Osteoblast (primary cell): Measurements from ENCODE around the gene VSIG10. TPM values are rescaled to one million over a fixed set of nuclear protein-coding genes. Genes with fewer than 3 reads are reported as not detected.

Experiments used
- DNase-seq: peaks from one replicate; pipeline ENCODE4 v3.0.0; 2011; ENCODE audit warnings: low spot score, mixed read lengths; ENCODE audit not compliant: insufficient read length; ENCODE audit errors: missing footprints
- H2AFZ ChIP-seq: 2 replicates; pipeline ENCODE4 v1.6.0; 2011; ENCODE audit warnings: mild to moderate bottlenecking, low read length
- H3K27ac ChIP-seq: 2 replicates; pipeline ENCODE4 v1.5.1; 2011; ENCODE audit warnings: mild to moderate bottlenecking, low read depth, low read length, moderate library complexity
- H3K27me3 ChIP-seq: 2 replicates; pipeline ENCODE4 v1.6.0; 2012; ENCODE audit warnings: mild to moderate bottlenecking, control low read depth, inconsistent platforms, low read length, moderate library complexity; ENCODE audit not compliant: insufficient read depth
- H3K36me3 ChIP-seq: 2 replicates; pipeline ENCODE4 v1.5.1; 2011; ENCODE audit warnings: mild to moderate bottlenecking, low read length, control low read depth, moderate library complexity; ENCODE audit not compliant: insufficient read depth
- H3K4me1 ChIP-seq: 2 replicates; pipeline ENCODE4 v1.5.1; 2011; ENCODE audit warnings: mild to moderate bottlenecking, low read length, control low read depth, moderate library complexity; ENCODE audit not compliant: insufficient read depth
- H3K4me2 ChIP-seq: 2 replicates; pipeline ENCODE4 v1.6.0; 2011; ENCODE audit warnings: mild to moderate bottlenecking, low read length; ENCODE audit not compliant: insufficient read depth
- H3K4me3 ChIP-seq: fragments of 200-600 bp; sonication (generic); 3 replicates; pipeline ENCODE4 v1.5.1; 2012; ENCODE audit warnings: mild to moderate bottlenecking, low read length, inconsistent platforms; ENCODE audit not compliant: insufficient read depth
- H3K79me2 ChIP-seq: 2 replicates; pipeline ENCODE4 v1.6.0; 2012; ENCODE audit warnings: mild to moderate bottlenecking, low read length, control low read depth, inconsistent platforms; ENCODE audit not compliant: insufficient read depth
- H3K9me3 ChIP-seq: 2 replicates; pipeline ENCODE4 v1.5.1; 2011; ENCODE audit warnings: low read depth, low read length, control low read depth
- H4K20me1 ChIP-seq: 2 replicates; pipeline ENCODE4 v1.6.0; 2012; ENCODE audit warnings: mild to moderate bottlenecking, low read length, control low read depth; ENCODE audit not compliant: insufficient read depth
- small RNA-seq: library from RNA; depleted of rRNA; stranded (forward); fragments of <200 nt; gene quantifications from one replicate; pipeline ENCODE3, GENCODE V24; 2012
- total RNA-seq: library from RNA; depleted of rRNA; stranded (reverse); fragments of >200 nt; gene quantifications from 2 replicates; pipeline ENCODE4 v1.2.3, GENCODE V29; 2012
- TF ChIP-seq, protein P1 (sequence below): IDR thresholded peaks from 2 replicates; pipeline ENCODE4 v1.5.1; 2011; ENCODE audit warnings: mild to moderate bottlenecking, low read depth, low read length, moderate library complexity; ENCODE audit errors: extremely low read depth

Gene VSIG10
- total RNA-seq, 1 donor, result 30.4 TPM

DNA sequence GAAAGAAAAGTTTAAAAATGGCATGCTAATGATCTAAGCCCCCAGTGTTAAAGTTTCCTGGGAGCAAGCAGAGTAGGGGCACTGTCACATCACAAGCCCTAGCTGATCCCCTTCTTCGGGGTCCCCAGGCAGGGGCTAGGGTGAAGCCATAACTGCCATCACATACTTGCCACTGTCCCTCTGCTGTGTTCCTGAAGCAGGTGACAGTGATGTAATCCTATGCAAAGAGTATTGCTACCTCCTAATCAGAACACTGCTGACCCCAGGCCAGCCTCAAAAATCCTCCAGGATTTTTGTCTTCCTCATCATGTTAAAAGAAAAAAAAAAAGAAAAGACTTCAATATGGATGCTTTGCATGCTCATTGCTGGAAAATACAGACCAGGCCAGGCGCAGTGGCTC is 88.5 kb downstream of the VSIG10 start:
- Histone ChIP-seq H3K4me1 (peaks cover 12% of the 10 kb centered on the region), H3K4me3 (no peak overlapping the region), H2AFZ (no peak overlapping the region), H3K79me2 (peaks cover 18% of the 10 kb centered on the region), H3K27me3 (no peaks in the 10 kb centered on the region), H4K20me1 (no peaks in the 10 kb centered on the region), H3K27ac (no peak overlapping the region), H3K9me3 (no peaks in the 10 kb centered on the region), H3K4me2 (no peak overlapping the region), H3K36me3 (peaks cover 17% of the 10 kb centered on the region)
- no peak for DNase-seq
- TF ChIP-seq, protein P1, sequence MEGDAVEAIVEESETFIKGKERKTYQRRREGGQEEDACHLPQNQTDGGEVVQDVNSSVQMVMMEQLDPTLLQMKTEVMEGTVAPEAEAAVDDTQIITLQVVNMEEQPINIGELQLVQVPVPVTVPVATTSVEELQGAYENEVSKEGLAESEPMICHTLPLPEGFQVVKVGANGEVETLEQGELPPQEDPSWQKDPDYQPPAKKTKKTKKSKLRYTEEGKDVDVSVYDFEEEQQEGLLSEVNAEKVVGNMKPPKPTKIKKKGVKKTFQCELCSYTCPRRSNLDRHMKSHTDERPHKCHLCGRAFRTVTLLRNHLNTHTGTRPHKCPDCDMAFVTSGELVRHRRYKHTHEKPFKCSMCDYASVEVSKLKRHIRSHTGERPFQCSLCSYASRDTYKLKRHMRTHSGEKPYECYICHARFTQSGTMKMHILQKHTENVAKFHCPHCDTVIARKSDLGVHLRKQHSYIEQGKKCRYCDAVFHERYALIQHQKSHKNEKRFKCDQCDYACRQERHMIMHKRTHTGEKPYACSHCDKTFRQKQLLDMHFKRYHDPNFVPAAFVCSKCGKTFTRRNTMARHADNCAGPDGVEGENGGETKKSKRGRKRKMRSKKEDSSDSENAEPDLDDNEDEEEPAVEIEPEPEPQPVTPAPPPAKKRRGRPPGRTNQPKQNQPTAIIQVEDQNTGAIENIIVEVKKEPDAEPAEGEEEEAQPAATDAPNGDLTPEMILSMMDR, result no peak

Small RNAs within 50 kb of the gene (small RNA-seq; reads per million reads assigned to genes)
- gene AC131159.1, result not detected

Other genes with a start within 250 kb of the VSIG10 start
- under 0.01 TPM in 2 replicates for gene KSR2, start 135.0 kb downstream of the VSIG10 start, total RNA-seq
- 8.3 and 10.0 TPM in 2 replicates for gene RFC5, start 87.3 kb downstream of the VSIG10 start, total RNA-seq
- gene WSB2, start 42.8 kb downstream of the VSIG10 start, total RNA-seq, result 97.2 and 119 TPM in 2 replicates
- gene PEBP1, start 32.1 kb upstream of the VSIG10 start, total RNA-seq, result 180 and 185 TPM in 2 replicates